ENCODE results near the gene PRKD1. TPM values are rescaled to one million over a fixed set of nuclear protein-coding genes. Genes with fewer than 3 reads are reported as not detected.
"Not testable (repeated sequence)": the region's sequence is repeated elsewhere in the genome, so short reads cannot be mapped to it uniquely, and the experiment has no call there.

Gene PRKD1
- total RNA-seq, 1 experiment from 2014 or later, result 2.3 TPM

- no peak for DNase-seq (ENCODE audit: low read depth)
Observed at GRCh38 chr14:29905543-29905942, 22.1 kb downstream of the PRKD1 start.

- no peak for DNase-seq (ENCODE audit: low read depth)
Observed at GRCh38 chr14:29900609-29901350, 26.9 kb downstream of the PRKD1 start.

GRCh38 chr14:29898470-29898869, 29.2 kb downstream of the PRKD1 start:
- DNase-seq (ENCODE audit: low read depth), result no peak

- DNase-seq (ENCODE audit: low read depth), result no peak
Observed at GRCh38 chr14:29897181-29897580, 30.5 kb downstream of the PRKD1 start.

- DNase-seq (ENCODE audit: low read depth), result no peak
Observed at GRCh38 chr14:29896354-29896821, 31.3 kb downstream of the PRKD1 start.

GRCh38 chr14:29895591-29896083, 32.0 kb downstream of the PRKD1 start:
- no peak for DNase-seq (ENCODE audit: low read depth)

- DNase-seq (ENCODE audit: low read depth), result no peak
Observed at GRCh38 chr14:29893989-29894388, 33.7 kb downstream of the PRKD1 start.

- no peak for DNase-seq (ENCODE audit: low read depth)
Observed at GRCh38 chr14:29892327-29892726, 35.3 kb downstream of the PRKD1 start.

- DNase-seq (ENCODE audit: low read depth), result no peak
Observed at GRCh38 chr14:29885988-29886387, 41.7 kb downstream of the PRKD1 start.

GRCh38 chr14:29868000-29868399, 59.6 kb downstream of the PRKD1 start:
- no peak for DNase-seq (ENCODE audit: low read depth)

- DNase-seq (ENCODE audit: low read depth), result peak; percentile 45
Observed at GRCh38 chr14:29865299-29865698, 62.3 kb downstream of the PRKD1 start.

- no peak for DNase-seq (ENCODE audit: low read depth)
Observed at GRCh38 chr14:29861996-29862395, 65.7 kb downstream of the PRKD1 start.

- no peak for DNase-seq (ENCODE audit: low read depth)
Observed at GRCh38 chr14:29858299-29858698, 69.3 kb downstream of the PRKD1 start.

- no peak for DNase-seq (ENCODE audit: low read depth)
Observed at GRCh38 chr14:29857551-29857950, 70.1 kb downstream of the PRKD1 start.

GRCh38 chr14:29856516-29856915, 71.1 kb downstream of the PRKD1 start:
- DNase-seq (ENCODE audit: low read depth), result no peak

- DNase-seq (ENCODE audit: low read depth), result not testable (repeated sequence)
Observed at GRCh38 chr14:29853691-29854090, 74.0 kb downstream of the PRKD1 start.

- no peak for DNase-seq (ENCODE audit: low read depth)
Observed at GRCh38 chr14:29853272-29853671, 74.4 kb downstream of the PRKD1 start.

- DNase-seq (ENCODE audit: low read depth), result no peak
Observed at GRCh38 chr14:29851397-29851796, 76.2 kb downstream of the PRKD1 start.

GRCh38 chr14:29847056-29847380, 80.6 kb downstream of the PRKD1 start:
- DNase-seq (ENCODE audit: low read depth), result no peak

- no peak for DNase-seq (ENCODE audit: low read depth)
Observed at GRCh38 chr14:29846339-29847055, 81.2 kb downstream of the PRKD1 start.

GRCh38 chr14:29843981-29844380, 83.7 kb downstream of the PRKD1 start:
- no peak for DNase-seq (ENCODE audit: low read depth)

- DNase-seq (ENCODE audit: low read depth), result no peak
Observed at GRCh38 chr14:29842228-29842627, 85.4 kb downstream of the PRKD1 start.
